ENCODE measurements around the gene UTP14A. TPM values are rescaled to one million over a fixed set of nuclear protein-coding genes. Genes with fewer than 3 reads are reported as not detected.

Gene UTP14A
- total and polyA plus RNA-seq, 2 of the 13 experiments (the other 11 are each of a cell fraction or from before 2014, with no cell fraction given), result 7.4 to 19.0 TPM

- WGBS (ENCODE audit: low lambda C conversion rate), result no CpG with 5 or more reads among the region's 47 CpGs
- Histone ChIP-seq H3K4me1 (ENCODE audit: insufficient read depth, low read length) (0 out of 2 replicates have a peak, but pooled peaks cover 5% of the 10 kb centered on the region), H4K20me1 (ENCODE audit: insufficient read depth, low read length) (no peaks in the 10 kb centered on the region), H3K9ac (ENCODE audit: insufficient read depth, low read depth, low read length) (no peak overlapping the region), H3K9me3 (ENCODE audit: low read length) (no peaks in the 10 kb centered on the region), H3K4me3 (replicated peaks in 1 of 3; ENCODE audit: insufficient read depth in 1 of 3, low read depth in 2 of 3, low read length in 3 of 3) (peak overlapping the region in 2 of 3 experiments; percentile 4 to 55; a peak in 3 of 6 replicates), H3K79me2 (ENCODE audit: insufficient read depth, low read length) (no peaks in the 10 kb centered on the region), H2AFZ (ENCODE audit: low read length) (no peak overlapping the region), H3K27me3 (ENCODE audit: control insufficient read depth in 1 of 2, insufficient read depth in 2 of 2, low read length in 2 of 2) (peaks cover 0 to 9% of the 10 kb centered on the region in 2 experiments; a peak in 3 of 5 replicates), H3K4me2 (ENCODE audit: low read depth, low read length) (peak overlapping the region; percentile 57), H3K36me3 (replicated peaks in 1 of 2; ENCODE audit: control insufficient read depth in 1 of 2, insufficient read depth in 2 of 2, low read length in 2 of 2) (no peaks in the 10 kb centered on the region), H3K27ac (ENCODE audit: extremely low read length, insufficient read depth, low read length) (no peak overlapping the region)
- in situ Hi-C loops (cut with HindIII; ENCODE audit: extremely low pct_ligation_motif_present, low pct_unique_long_range_greater_than_20kb), result no loop called here
- ATAC-seq (peak; percentile 19), DNase-seq (ENCODE audit: low spot score) (no peak), FAIRE-seq (no peak)
- POLR2A ChIA-PET, result no interaction called here
- no TSS peak for BruUV-seq (replicated peaks)
- CTCF ChIA-PET (ENCODE audit: low intra/inter-chr PET ratio, low total read pairs), result no interaction called here
- intact Hi-C loops (cut with micrococcal nuclease; ENCODE audit: unreplicated experiment), result loop anchor here (1.0 to 5.0 kb wide), 2 partner anchors 49 to 95 kb away; partner anchors contain the start of gene BCORL1
- TF ChIP-seq HNRNPLL (IDR thresholded peaks at IDR 0.05; ENCODE audit: low read depth, low read length, poor library complexity, severe bottlenecking) (peak; percentile 57), SIX1 (CRISPR knock-in tag; IDR thresholded peaks at IDR 0.05; ENCODE audit: borderline replicate concordance) (no peak), AKNA (CRISPR knock-in tag; IDR thresholded peaks at IDR 0.05; ENCODE audit: borderline replicate concordance) (no peak), CHCHD3 (CRISPR knock-in tag; IDR thresholded peaks at IDR 0.05) (no peak), PTBP1 (IDR thresholded peaks at IDR 0.05; ENCODE audit: low read depth, low read length, poor library complexity, severe bottlenecking) (no peak), ZNF737 (CRISPR knock-in tag; IDR thresholded peaks at IDR 0.05; ENCODE audit: borderline replicate concordance) (no peak), ZNF609 (CRISPR knock-in tag; IDR thresholded peaks at IDR 0.05; ENCODE audit: borderline replicate concordance) (no peak), NCOR1 (IDR thresholded peaks at IDR 0.05; ENCODE audit: borderline replicate concordance, low read length) (no peak), AKAP8 (CRISPR knock-in tag; IDR thresholded peaks at IDR 0.05) (no peak)
- TF ChIP-seq, protein P1, sequence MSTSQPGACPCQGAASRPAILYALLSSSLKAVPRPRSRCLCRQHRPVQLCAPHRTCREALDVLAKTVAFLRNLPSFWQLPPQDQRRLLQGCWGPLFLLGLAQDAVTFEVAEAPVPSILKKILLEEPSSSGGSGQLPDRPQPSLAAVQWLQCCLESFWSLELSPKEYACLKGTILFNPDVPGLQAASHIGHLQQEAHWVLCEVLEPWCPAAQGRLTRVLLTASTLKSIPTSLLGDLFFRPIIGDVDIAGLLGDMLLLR (CRISPR knock-in tag; IDR thresholded peaks at IDR 0.05), result no peak
Measured at GRCh38 chrX:129932821-129933321, 26.9 kb downstream of the UTP14A start.

Data from HepG2 (cell line).